CD14-positive monocyte (primary cell): Measurements from ENCODE around the gene NSFL1C. TPM values are rescaled to one million over a fixed set of nuclear protein-coding genes. Genes with fewer than 3 reads are reported as not detected.
A peak's percentile ranks its signal among the peaks of the same experiment; 100 is the strongest.

Experiments
- DNase-seq, 3 donors: peaks; one replicate each; pipeline ENCODE4 v3.0.0-alpha.2; 2011 to 2022
- H2AFZ ChIP-seq: 2 replicates; pipeline ENCODE4 v1.6.0; 2012; ENCODE audit warnings: mild to moderate bottlenecking, low read depth, low read length, inconsistent platforms; ENCODE audit not compliant: insufficient read depth, poor library complexity, severe bottlenecking
- H3K27ac ChIP-seq, 2 donors: 1 replicate in 1 of 2; 2 replicates in 1 of 2; pipeline ENCODE4 v1.5.1; 2012 to 2013; ENCODE audit warnings: low read length in 2 of 2, control low read depth in 1 of 2, inconsistent platforms in 1 of 2, low read depth in 1 of 2, mild to moderate bottlenecking in 1 of 2
- H3K27me3 ChIP-seq, 2 donors: one replicate each; pipeline versions ENCODE4 v1.6.0 to v1.6.1; 2011 to 2013; ENCODE audit warnings: low read length in 2 of 2; ENCODE audit not compliant: control insufficient read depth in 2 of 2, insufficient read depth in 2 of 2
- H3K36me3 ChIP-seq, 2 donors: replicated peaks in 1 of 2; 1 replicate in 1 of 2; 2 replicates in 1 of 2; pipeline versions ENCODE4 v1.5.1 to v1.6.1; 2012 to 2013; ENCODE audit warnings: low read length in 2 of 2, control low read depth in 1 of 2, inconsistent platforms in 1 of 2, mild to moderate bottlenecking in 1 of 2; ENCODE audit not compliant: insufficient read depth in 2 of 2, control insufficient read depth in 1 of 2
- H3K4me1 ChIP-seq, 2 donors: 1 replicate in 1 of 2; 2 replicates in 1 of 2; pipeline versions ENCODE4 v1.5.1 to v1.6.1; 2012 to 2013; ENCODE audit warnings: low read length in 2 of 2, control low read depth in 1 of 2, inconsistent platforms in 1 of 2, mild to moderate bottlenecking in 1 of 2, moderate library complexity in 1 of 2; ENCODE audit not compliant: insufficient read depth in 2 of 2, control insufficient read depth in 1 of 2
- H3K4me2 ChIP-seq: replicated peaks from 2 replicates; pipeline ENCODE3; 2012; ENCODE audit warnings: low read length, moderate library complexity, mild to moderate bottlenecking; ENCODE audit not compliant: poor library complexity, severe bottlenecking; ENCODE audit errors: extremely low read depth
- H3K4me3 ChIP-seq, 3 experiments: fragments of 200-600 bp in 1 of 3; sonication (generic) in 1 of 3; replicated peaks in 1 of 3; 1 replicate in 2 of 3; 2 replicates in 1 of 3; pipeline ENCODE4 v1.5.1; 2011 to 2013; ENCODE audit warnings: low read length in 3 of 3, mild to moderate bottlenecking in 3 of 3, control low read depth in 2 of 3, low read depth in 2 of 3, inconsistent platforms in 1 of 3, moderate library complexity in 1 of 3
- H3K79me2 ChIP-seq: 2 replicates; pipeline ENCODE4 v1.6.0; 2012; ENCODE audit warnings: mild to moderate bottlenecking, control low read depth, inconsistent platforms, low read length, moderate library complexity; ENCODE audit not compliant: insufficient read depth
- H3K9ac ChIP-seq: 2 replicates; pipeline ENCODE4 v1.6.0; 2017; ENCODE audit warnings: low read length, mild to moderate bottlenecking; ENCODE audit not compliant: insufficient read depth, poor library complexity, severe bottlenecking
- H3K9me3 ChIP-seq, 2 donors: replicated peaks in 1 of 2; 1 replicate in 1 of 2; 2 replicates in 1 of 2; pipeline versions ENCODE4 v1.5.1 to v1.6.1; 2012 to 2013; ENCODE audit warnings: low read length in 2 of 2, control low read depth in 1 of 2; ENCODE audit not compliant: control insufficient read depth in 1 of 2, insufficient read depth in 1 of 2
- H4K20me1 ChIP-seq: 2 replicates; pipeline ENCODE4 v1.6.0; 2012; ENCODE audit warnings: mild to moderate bottlenecking, low read length, control low read depth, moderate library complexity; ENCODE audit not compliant: insufficient read depth
- H3K27ac Mint-ChIP-seq, 7 donors: one replicate each; pipeline ENCODE4 v1.8.0; 2020; ENCODE audit warnings: mild to moderate bottlenecking in 7 of 7, mixed read lengths in 7 of 7, moderate library complexity in 6 of 7, inconsistent platforms in 2 of 7
- H3K27me3 Mint-ChIP-seq, 3 donors: one replicate each; pipeline ENCODE4 v1.8.0; 2021 to 2022; ENCODE audit warnings: low read depth in 3 of 3, mild to moderate bottlenecking in 3 of 3, mixed read lengths in 3 of 3, moderate library complexity in 3 of 3, inconsistent platforms in 1 of 3
- H3K36me3 Mint-ChIP-seq, 2 donors: one replicate each; pipeline ENCODE4 v1.8.0; 2020; ENCODE audit warnings: mixed read lengths in 2 of 2, inconsistent platforms in 1 of 2, mild to moderate bottlenecking in 1 of 2
- H3K4me1 Mint-ChIP-seq: one replicate; pipeline ENCODE4 v1.8.0; 2020; ENCODE audit warnings: mild to moderate bottlenecking, mixed read lengths
- H3K4me3 Mint-ChIP-seq, 2 donors: one replicate each; pipeline ENCODE4 v1.8.0; 2020; ENCODE audit warnings: mild to moderate bottlenecking in 2 of 2, mixed read lengths in 2 of 2, moderate library complexity in 1 of 2
- H3K9me3 Mint-ChIP-seq, 7 donors: one replicate each; pipeline ENCODE4 v1.8.0; 2020 to 2022; ENCODE audit warnings: mixed read lengths in 7 of 7, mild to moderate bottlenecking in 6 of 7, moderate library complexity in 6 of 7, inconsistent platforms in 2 of 7
- CTCF ChIP-seq: fragments of 200-600 bp; IDR thresholded peaks from one replicate; pipeline ENCODE4 v1.8.0; 2022; ENCODE audit warnings: antibody characterized with exemption, mild to moderate bottlenecking
- WGBS: methylation state at CpG from one replicate; pipeline ENCODE4 v1.1.5; 2013; ENCODE audit warnings: missing lambda C conversion rate; ENCODE audit not compliant: insufficient coverage; 5-methylcytosine and 5-hydroxymethylcytosine counted together
- intact Hi-C, 2 donors: fragments of 100-400 bp; cut with micrococcal nuclease; formaldehyde crosslinking; loops; one replicate each; pipeline versions ENCODE4 v1.15.0 to v1.15.1; 2023
- polyA plus RNA-seq, 3 donors: library from polyadenylated mRNA; depleted of rRNA in 1 of 3; unstranded in 2 of 3; stranded (reverse) in 1 of 3; fragments of 300-500 nt in 2 of 3; fragments of >200 nt in 1 of 3; fragmentation: Illumina TruSeq in 2 of 3; gene quantifications; 1 replicate in 2 of 3; 2 replicates in 1 of 3; pipeline ENCODE4 v1.2.3, GENCODE V29; 2012 to 2021

NSFL1C gene
- polyA plus RNA-seq, 3 donors, result 52.8 to 80.8 (median 56.8) TPM

- peak overlapping the region in 2 of 7 donors; percentile 22 to 35 for H3K27ac Mint-ChIP-seq
- Histone ChIP-seq H3K9me3 (no peaks in the 10 kb centered on the region), H2AFZ (no peak overlapping the region), H3K27me3 (no peaks in the 10 kb centered on the region), H3K4me1 (peaks cover 38 to 47% of the 10 kb centered on the region in 2 donors), H3K79me2 (peaks cover 81% of the 10 kb centered on the region), H3K4me3 (no peak overlapping the region), H3K4me2 (no peak overlapping the region), H3K9ac (no peak overlapping the region), H3K36me3 (peaks cover 47 to 77% of the 10 kb centered on the region in 2 donors), H4K20me1 (peaks cover 88% of the 10 kb centered on the region), H3K27ac (peak overlapping the region in 1 of 2 donors; percentile 21)
- H3K9me3 Mint-ChIP-seq, result peaks cover 0 to 4% (median 0%) of the 10 kb centered on the region in 7 donors
- intact Hi-C loops, result no loop called here
- H3K4me1 Mint-ChIP-seq, result peaks cover 43% of the 10 kb centered on the region
- peak in 2 of 3 donors; percentile 7 to 30 for DNase-seq
- no peak overlapping the region for H3K4me3 Mint-ChIP-seq
- peaks cover 63 to 72% of the 10 kb centered on the region in 2 donors for H3K36me3 Mint-ChIP-seq
- WGBS, result 0% methylated on average over 1 of the region's 3 CpGs
- H3K27me3 Mint-ChIP-seq, result peaks cover 0 to 2% (median 0%) of the 10 kb centered on the region in 3 donors
- no peak for TF ChIP-seq CTCF
These were observed 3.8 kb downstream of the NSFL1C start for GRCh38 chr20:1462834-1463233.

GRCh38 chr20:1462001-1462400 lies 4.6 kb downstream of the NSFL1C start:
- Histone ChIP-seq H2AFZ (no peak overlapping the region), H3K4me2 (no peak overlapping the region), H3K4me1 (peaks cover 30 to 39% of the 10 kb centered on the region in 2 donors), H3K27me3 (no peaks in the 10 kb centered on the region), H4K20me1 (peaks cover 92% of the 10 kb centered on the region), H3K36me3 (peaks cover 55 to 86% of the 10 kb centered on the region in 2 donors), H3K79me2 (peaks cover 87% of the 10 kb centered on the region), H3K9me3 (no peaks in the 10 kb centered on the region), H3K4me3 (no peak overlapping the region), H3K9ac (no peak overlapping the region), H3K27ac (peak overlapping the region in 1 of 2 donors; percentile 11)
- no peak overlapping the region for H3K4me3 Mint-ChIP-seq
- H3K4me1 Mint-ChIP-seq, result peaks cover 34% of the 10 kb centered on the region
- WGBS, result 100% methylated on average over 1 of the region's 3 CpGs
- H3K27me3 Mint-ChIP-seq, result peaks cover 0 to 2% (median 0%) of the 10 kb centered on the region in 3 donors
- H3K27ac Mint-ChIP-seq, result peak overlapping the region in 1 of 7 donors; percentile 20
- intact Hi-C loops, result no loop called here
- no peak for DNase-seq
- H3K36me3 Mint-ChIP-seq, result peaks cover 70 to 79% of the 10 kb centered on the region in 2 donors
- TF ChIP-seq CTCF, result no peak
- H3K9me3 Mint-ChIP-seq, result peaks cover 0 to 4% (median 0%) of the 10 kb centered on the region in 7 donors
